Chondrocyte (in vitro differentiated cells): ENCODE data around the gene ARHGEF10L. TPM values are rescaled to one million over a fixed set of nuclear protein-coding genes. Genes with fewer than 3 reads are reported as not detected.

Experiments
- DNase-seq: peaks from one replicate; pipeline ENCODE4 v3.0.0; 2021; ENCODE audit warnings: mixed read lengths, low spot score
- H3K27ac Mint-ChIP-seq: one replicate; pipeline ENCODE4 v1.8.0; 2021; ENCODE audit warnings: mild to moderate bottlenecking, moderate library complexity, mixed read lengths; ENCODE audit not compliant: unreplicated experiment
- H3K27me3 Mint-ChIP-seq: 2 replicates; pipeline ENCODE4 v1.8.0; 2021; ENCODE audit warnings: low read depth, mixed read lengths
- H3K36me3 Mint-ChIP-seq: 2 replicates; pipeline ENCODE4 v1.8.0; 2021; ENCODE audit warnings: low read depth, mixed read lengths
- H3K4me1 Mint-ChIP-seq: 2 replicates; pipeline ENCODE4 v1.8.0; 2021; ENCODE audit warnings: low read depth, mild to moderate bottlenecking, mixed read lengths
- H3K4me3 Mint-ChIP-seq: one replicate; pipeline ENCODE4 v1.8.0; 2021; ENCODE audit warnings: mild to moderate bottlenecking, moderate library complexity, mixed read lengths; ENCODE audit not compliant: unreplicated experiment
- H3K9me3 Mint-ChIP-seq: 2 replicates; pipeline ENCODE4 v1.8.0; 2021; ENCODE audit warnings: low read depth, mixed read lengths
- CTCF ChIP-seq: fragments of 200-600 bp; sonication (generic); IDR thresholded peaks from 2 replicates; pipeline ENCODE4 v1.5.0; 2021; ENCODE audit warnings: antibody characterized with exemption, mild to moderate bottlenecking, moderate library complexity
- total RNA-seq: library from RNA; stranded (reverse); gene quantifications from 3 replicates; pipeline ENCODE4 v1.2.1, GENCODE V29; 2021

Gene ARHGEF10L
- total RNA-seq, 1 donor from 2014 or later: 40.0 TPM

GRCh38 chr1:17633654-17634053 is 94.2 kb downstream of the ARHGEF10L start:
- DNase-seq: no peak
- H3K4me1 Mint-ChIP-seq: peaks cover 63% of the 10 kb centered on the region
- peak overlapping the region; percentile 92 for H3K27ac Mint-ChIP-seq
- H3K27me3 Mint-ChIP-seq: no peaks in the 10 kb centered on the region
- peaks cover 38% of the 10 kb centered on the region for H3K36me3 Mint-ChIP-seq
- no peaks in the 10 kb centered on the region for H3K9me3 Mint-ChIP-seq
- H3K4me3 Mint-ChIP-seq: no peak overlapping the region
- TF ChIP-seq CTCF: no peak

- Mint-ChIP-seq H3K27ac (no peak overlapping the region), H3K4me3 (no peak overlapping the region), H3K9me3 (no peaks in the 10 kb centered on the region), H3K4me1 (peaks cover 52% of the 10 kb centered on the region), H3K36me3 (peaks cover 43% of the 10 kb centered on the region), H3K27me3 (no peaks in the 10 kb centered on the region)
- no peak for TF ChIP-seq CTCF
- no peak for DNase-seq
These were observed 95.8 kb downstream of the ARHGEF10L start for GRCh38 chr1:17635276-17635675.

GRCh38 chr1:17635811-17636210 is 96.3 kb downstream of the ARHGEF10L start:
- Mint-ChIP-seq H3K27me3 (no peaks in the 10 kb centered on the region), H3K9me3 (no peaks in the 10 kb centered on the region), H3K4me1 (peaks cover 47% of the 10 kb centered on the region), H3K27ac (no peak overlapping the region), H3K36me3 (peaks cover 48% of the 10 kb centered on the region), H3K4me3 (no peak overlapping the region)
- no peak for DNase-seq
- TF ChIP-seq CTCF: no peak

DNA sequence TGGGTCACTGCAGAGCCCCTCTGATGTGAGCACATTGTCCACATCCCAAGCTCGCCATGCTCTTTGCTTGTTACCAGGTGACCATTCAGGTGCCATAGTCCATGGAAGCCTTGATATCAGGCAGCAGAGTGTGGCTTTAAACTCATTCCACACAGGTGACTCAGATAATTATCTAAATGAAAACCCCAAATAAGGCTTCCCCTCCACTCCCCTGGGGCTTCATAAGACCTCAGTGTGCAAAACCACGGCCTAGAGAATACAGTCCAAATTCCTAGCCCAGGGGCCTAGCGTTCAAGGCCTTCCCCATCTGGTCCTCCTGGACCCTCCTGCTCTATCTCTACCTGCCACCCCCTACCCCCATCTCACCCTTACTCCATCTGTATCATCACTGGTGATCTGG is 97.1 kb downstream of the ARHGEF10L start:
- no peaks in the 10 kb centered on the region for H3K9me3 Mint-ChIP-seq
- peaks cover 40% of the 10 kb centered on the region for H3K4me1 Mint-ChIP-seq
- peaks cover 52% of the 10 kb centered on the region for H3K36me3 Mint-ChIP-seq
- H3K4me3 Mint-ChIP-seq: no peak overlapping the region
- H3K27ac Mint-ChIP-seq: no peak overlapping the region
- no peaks in the 10 kb centered on the region for H3K27me3 Mint-ChIP-seq
- no peak for TF ChIP-seq CTCF
- DNase-seq: no peak

DNA sequence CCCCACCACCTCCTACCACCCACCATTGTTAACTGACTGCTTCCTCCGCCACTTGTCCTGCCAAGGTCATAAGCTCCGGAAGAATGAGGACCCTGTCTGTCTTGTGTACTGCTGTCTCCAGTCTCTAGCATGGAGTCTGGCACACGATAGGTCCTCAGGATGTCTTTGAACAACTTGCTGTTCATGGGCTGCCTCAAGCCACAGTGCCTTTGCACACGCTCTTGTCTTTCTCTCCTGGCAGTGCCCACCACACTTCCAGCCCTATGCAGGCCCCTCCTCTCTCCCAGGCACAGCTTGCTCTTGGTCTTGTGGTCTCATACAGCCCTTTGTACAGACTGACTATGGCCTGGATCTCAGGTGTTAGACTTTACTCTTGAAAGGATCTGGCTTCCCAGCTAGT is 97.6 kb downstream of the ARHGEF10L start:
- TF ChIP-seq CTCF: no peak
- H3K4me3 Mint-ChIP-seq: no peak overlapping the region
- H3K27me3 Mint-ChIP-seq: no peaks in the 10 kb centered on the region
- H3K27ac Mint-ChIP-seq: no peak overlapping the region
- no peak for DNase-seq
- no peaks in the 10 kb centered on the region for H3K9me3 Mint-ChIP-seq
- peaks cover 36% of the 10 kb centered on the region for H3K4me1 Mint-ChIP-seq
- H3K36me3 Mint-ChIP-seq: peaks cover 53% of the 10 kb centered on the region
